SK-N-SH (cell line): Measurements from ENCODE around the gene FOSL1. TPM values are rescaled to one million over a fixed set of nuclear protein-coding genes. Genes with fewer than 3 reads are reported as not detected.

Experiments
- CTCF ChIA-PET: fragments of 300-600, 350-600 bp; formaldehyde crosslinking; extraction: SDS; loops from one replicate; lab custom pipeline; 2021; lab: Yijun Ruan, JAX
- POLR2A ChIA-PET: fragments of 350-600 bp; sonication (Branson Sonifier 250); formaldehyde crosslinking; extraction: SDS; loops from one replicate; lab custom pipeline; 2020; ENCODE audit warnings: antibody characterized with exemption, inconsistent platforms; lab: Yijun Ruan, JAX
- DNase-seq: peaks from one replicate; pipeline ENCODE4 v3.0.0; 2012
- H2AFZ ChIP-seq: fragments of 200-600 bp; sonication (generic); 2 replicates; pipeline ENCODE4 v1.8.1; 2016; ENCODE audit warnings: antibody characterized with exemption, mild to moderate bottlenecking, low read depth
- H3F3A ChIP-seq: fragments of 200-600 bp; sonication (generic); replicated peaks from 2 replicates; pipeline ENCODE3; 2016; ENCODE audit warnings: antibody characterized with exemption, mild to moderate bottlenecking; ENCODE audit not compliant: insufficient read depth
- H3K27ac ChIP-seq, 2 experiments: fragments of 200-500 bp in 1 of 2; fragments of 200-600 bp in 1 of 2; sonication (Bioruptor generic) in 1 of 2; sonication (generic), shearing (Covaris generic) in 1 of 2; 2 replicates each; pipeline versions ENCODE4 v1.5.1 to v1.6.1; 2014 to 2016; ENCODE audit warnings: low read depth in 2 of 2, inconsistent platforms in 1 of 2, low read length in 1 of 2, mild to moderate bottlenecking in 1 of 2, mixed read lengths in 1 of 2
- H3K27me3 ChIP-seq: fragments of 200-600 bp; sonication (generic), shearing (Covaris generic); 2 replicates; pipeline ENCODE4 v1.6.1; 2016; ENCODE audit warnings: mixed run types; ENCODE audit not compliant: insufficient read depth
- H3K36me3 ChIP-seq, 2 experiments: fragments of 200-500 bp in 1 of 2; fragments of 200-600 bp in 1 of 2; sonication (Bioruptor generic) in 1 of 2; sonication (generic) in 1 of 2; replicated peaks in 1 of 2; 2 replicates each; pipeline versions ENCODE3 to v1.5.1; 2014 to 2016; ENCODE audit warnings: low read length in 1 of 2, mild to moderate bottlenecking in 1 of 2; ENCODE audit not compliant: insufficient read depth in 2 of 2, control insufficient read depth in 1 of 2
- H3K4me1 ChIP-seq, 2 experiments: fragments of 200-500 bp in 1 of 2; fragments of 200-600 bp in 1 of 2; sonication (Bioruptor generic) in 1 of 2; sonication (generic), shearing (Covaris generic) in 1 of 2; 2 replicates each; pipeline versions ENCODE4 v1.5.1 to v1.6.1; 2014 to 2016; ENCODE audit warnings: low read depth in 1 of 2, low read length in 1 of 2, mixed run types in 1 of 2; ENCODE audit not compliant: insufficient read depth in 2 of 2, control insufficient read depth in 1 of 2
- H3K4me2 ChIP-seq: fragments of 200-600 bp; sonication (generic), shearing (Covaris generic); 2 replicates; pipeline ENCODE4 v1.6.1; 2017; ENCODE audit warnings: mixed run types
- H3K4me3 ChIP-seq, 2 experiments: fragments of 200-500 bp in 1 of 2; fragments of 200-600 bp in 1 of 2; sonication (Bioruptor generic) in 1 of 2; sonication (generic), shearing (Covaris generic) in 1 of 2; 2 replicates each; pipeline versions ENCODE4 v1.5.1 to v1.8.1; 2014 to 2016; ENCODE audit warnings: low read depth in 2 of 2, inconsistent platforms in 1 of 2, low read length in 1 of 2, mild to moderate bottlenecking in 1 of 2, mixed read lengths in 1 of 2, moderate library complexity in 1 of 2
- H3K79me2 ChIP-seq: fragments of 200-600 bp; sonication (generic); 2 replicates; pipeline ENCODE4 v1.8.1; 2017; ENCODE audit warnings: mild to moderate bottlenecking; ENCODE audit not compliant: insufficient read depth
- H3K9ac ChIP-seq: fragments of 200-600 bp; sonication (generic); 2 replicates; pipeline ENCODE4 v1.6.1; 2017; ENCODE audit warnings: mixed run types
- H3K9me2 ChIP-seq: fragments of 200-600 bp; sonication (generic); 2 replicates; pipeline ENCODE4 v1.6.1; 2017; ENCODE audit warnings: mixed run types
- H3K9me3 ChIP-seq: fragments of 200-600 bp; sonication (generic); 2 replicates; pipeline ENCODE4 v1.6.1; 2017; ENCODE audit warnings: mixed run types, mild to moderate bottlenecking, moderate library complexity
- H4K20me1 ChIP-seq: fragments of 200-600 bp; sonication (generic); 2 replicates; pipeline ENCODE4 v1.6.1; 2017; ENCODE audit warnings: mild to moderate bottlenecking, mixed run types; ENCODE audit not compliant: insufficient read depth
- EP300 ChIP-seq, 2 experiments: IDR thresholded peaks; 2 replicates each; pipeline versions ENCODE4 v1.4.0 to v1.6.1; 2012; ENCODE audit warnings: borderline replicate concordance in 1 of 2, low read depth in 1 of 2, low read length in 1 of 2
- EZH2phosphoT487 ChIP-seq: fragments of 200-600 bp; sonication (generic); IDR thresholded peaks from 2 replicates; pipeline ENCODE4 v1.6.1; 2017; ENCODE audit warnings: low read depth, mixed run types, mild to moderate bottlenecking, antibody characterized with exemption, moderate library complexity, borderline replicate concordance
- FOSL2 ChIP-seq: IDR thresholded peaks from 2 replicates; pipeline ENCODE4 v1.4.0; 2012; ENCODE audit warnings: low read depth, mild to moderate bottlenecking, moderate library complexity, borderline replicate concordance
- FOXJ3 ChIP-seq: sonication (generic); formaldehyde crosslinking; IDR thresholded peaks from 2 replicates; pipeline ENCODE4 v1.5.1; 2020; ENCODE audit warnings: mild to moderate bottlenecking, missing genetic modification reagents
- FOXM1 ChIP-seq: IDR thresholded peaks from 2 replicates; pipeline ENCODE4 v1.4.0; 2012; ENCODE audit warnings: low read depth, mild to moderate bottlenecking
- MEF2A ChIP-seq: IDR thresholded peaks from 2 replicates; pipeline ENCODE4 v1.4.0; 2012; ENCODE audit warnings: low read depth, borderline replicate concordance
- NFIC ChIP-seq: IDR thresholded peaks from 2 replicates; pipeline ENCODE4 v1.4.0; 2012; ENCODE audit warnings: borderline replicate concordance
- NRF1 ChIP-seq: IDR thresholded peaks from 2 replicates; pipeline ENCODE4 v1.6.1; 2012; ENCODE audit warnings: low read depth, mild to moderate bottlenecking, low read length
- POLR2AphosphoS5 ChIP-seq: IDR thresholded peaks from 2 replicates; pipeline ENCODE4 v1.6.1; 2012; ENCODE audit warnings: low read depth, low read length
- RAD21 ChIP-seq: IDR thresholded peaks from 2 replicates; pipeline ENCODE4 v1.6.1; 2012; ENCODE audit warnings: mild to moderate bottlenecking, low read length
- RFX5 ChIP-seq: IDR thresholded peaks from 2 replicates; pipeline ENCODE4 v1.6.1; 2012; ENCODE audit warnings: mild to moderate bottlenecking, improper control_type of control experiment, low read length
- SIN3A ChIP-seq: IDR thresholded peaks from 2 replicates; pipeline ENCODE4 v1.6.1; 2012; ENCODE audit warnings: low read depth, mild to moderate bottlenecking, low read length, moderate library complexity, borderline replicate concordance
- TAF1 ChIP-seq: IDR thresholded peaks from 2 replicates; pipeline ENCODE4 v1.6.1; 2012; ENCODE audit warnings: low read depth, mild to moderate bottlenecking, low read length, moderate library complexity, borderline replicate concordance
- WGBS: methylation state at CpG from one replicate; pipeline ENCODE4 v1.1.6; 2017; ENCODE audit warnings: low lambda C conversion rate; 5-methylcytosine and 5-hydroxymethylcytosine counted together
- polyA plus RNA-seq, 3 experiments: library from polyadenylated mRNA; depleted of rRNA; stranded (reverse); fragments of >200 nt; gene quantifications; 2 replicates each; pipeline ENCODE4 v1.2.3, GENCODE V29; 2012
- TF ChIP-seq, protein P1 (sequence below): IDR thresholded peaks from 2 replicates; pipeline ENCODE4 v1.4.0; 2012; ENCODE audit warnings: low read depth
- TF ChIP-seq, protein P2 (sequence below): fragments of 150-350 bp; IDR thresholded peaks from 2 replicates; pipeline ENCODE4 v1.6.1; 2016; ENCODE audit warnings: mild to moderate bottlenecking, low read depth, low read length
- TF ChIP-seq, protein P3 (sequence below): IDR thresholded peaks from 2 replicates; pipeline ENCODE4 v1.4.0; 2012; ENCODE audit warnings: low read depth, borderline replicate concordance
- TF ChIP-seq, protein P4 (sequence below): fragments of 200-600 bp; sonication (generic); IDR thresholded peaks from 2 replicates; pipeline ENCODE4 v1.6.1; 2017; ENCODE audit warnings: antibody characterized with exemption, mild to moderate bottlenecking, moderate library complexity

FOSL1 gene
- polyA plus RNA-seq, 1 of the 3 experiments (the other 2 are of a cell fraction), result 30.1 TPM

DNA sequence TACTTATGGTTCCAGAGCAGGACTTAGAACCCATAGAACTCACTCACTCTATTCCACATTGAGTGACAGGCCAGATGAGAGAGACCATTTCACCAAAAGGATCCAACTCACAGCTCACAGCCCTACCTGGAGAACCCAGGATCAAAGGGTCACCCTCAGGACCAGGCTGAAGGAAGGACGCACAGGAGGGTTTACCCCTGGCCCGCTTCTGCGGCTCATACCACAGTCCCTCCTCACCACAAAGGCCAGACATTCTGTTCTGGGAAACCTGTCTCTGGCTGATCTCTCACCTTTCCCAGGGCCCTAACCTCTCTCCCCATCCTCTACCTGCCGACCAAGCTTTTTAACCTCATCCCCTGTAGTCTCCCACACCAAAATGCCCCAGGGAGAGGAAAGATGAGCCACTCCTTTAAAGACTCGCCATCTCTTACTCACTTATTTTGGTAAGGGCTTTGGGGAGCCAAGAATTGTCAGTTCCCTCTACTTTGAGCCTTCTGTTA lies 4.7 kb downstream of the FOSL1 start:
- Histone ChIP-seq H3K9ac (peak overlapping the region; percentile 97; the same call in 1 of the 2 replicates), H4K20me1 (peaks cover 82% of the 10 kb centered on the region), H2AFZ (no peak overlapping the region), H3F3A (peaks cover 71% of the 10 kb centered on the region), H3K36me3 (peaks cover 0 to 49% of the 10 kb centered on the region in 2 experiments), H3K4me3 (no peak overlapping the region), H3K27me3 (no peaks in the 10 kb centered on the region), H3K4me2 (peak overlapping the region; percentile 89), H3K9me2 (no peaks in the 10 kb centered on the region), H3K9me3 (no peaks in the 10 kb centered on the region), H3K27ac (peak overlapping the region in 1 of 2 experiments; percentile 94; a peak in 2 of 4 replicates), H3K79me2 (peaks cover 90% of the 10 kb centered on the region), H3K4me1 (peaks cover 28 to 45% of the 10 kb centered on the region in 2 experiments; a peak in 3 of 4 replicates)
- ChIA-PET CTCF (interaction anchor here (1.1 to 4.9 kb wide), 2 partner anchors 11 to 19 kb away, joined by 3 to 20 read pairs; no protein-coding TSS in a partner anchor), POLR2A (no interaction called here)
- no peak for DNase-seq
- WGBS, result 74% methylated on average over 2 of the region's 5 CpGs
- TF ChIP-seq RAD21 (no peak), TAF1 (no peak), EZH2phosphoT487 (no peak), MEF2A (no peak), NFIC (no peak), FOXM1 (no peak), POLR2AphosphoS5 (no peak), SIN3A (no peak), FOXJ3 (CRISPR knock-in tag) (no peak), EP300 (IDR thresholded peaks at IDR 0.05; ENCODE audit: borderline replicate concordance in 1 of 2, low read depth in 1 of 2, low read length in 1 of 2) (no peak), FOSL2 (no peak), NRF1 (no peak), RFX5 (no peak)
- TF ChIP-seq, protein P1, sequence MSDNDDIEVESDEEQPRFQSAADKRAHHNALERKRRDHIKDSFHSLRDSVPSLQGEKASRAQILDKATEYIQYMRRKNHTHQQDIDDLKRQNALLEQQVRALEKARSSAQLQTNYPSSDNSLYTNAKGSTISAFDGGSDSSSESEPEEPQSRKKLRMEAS, result no peak
- TF ChIP-seq, protein P2, sequence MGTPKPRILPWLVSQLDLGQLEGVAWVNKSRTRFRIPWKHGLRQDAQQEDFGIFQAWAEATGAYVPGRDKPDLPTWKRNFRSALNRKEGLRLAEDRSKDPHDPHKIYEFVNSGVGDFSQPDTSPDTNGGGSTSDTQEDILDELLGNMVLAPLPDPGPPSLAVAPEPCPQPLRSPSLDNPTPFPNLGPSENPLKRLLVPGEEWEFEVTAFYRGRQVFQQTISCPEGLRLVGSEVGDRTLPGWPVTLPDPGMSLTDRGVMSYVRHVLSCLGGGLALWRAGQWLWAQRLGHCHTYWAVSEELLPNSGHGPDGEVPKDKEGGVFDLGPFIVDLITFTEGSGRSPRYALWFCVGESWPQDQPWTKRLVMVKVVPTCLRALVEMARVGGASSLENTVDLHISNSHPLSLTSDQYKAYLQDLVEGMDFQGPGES, result no peak
- TF ChIP-seq, protein P3, sequence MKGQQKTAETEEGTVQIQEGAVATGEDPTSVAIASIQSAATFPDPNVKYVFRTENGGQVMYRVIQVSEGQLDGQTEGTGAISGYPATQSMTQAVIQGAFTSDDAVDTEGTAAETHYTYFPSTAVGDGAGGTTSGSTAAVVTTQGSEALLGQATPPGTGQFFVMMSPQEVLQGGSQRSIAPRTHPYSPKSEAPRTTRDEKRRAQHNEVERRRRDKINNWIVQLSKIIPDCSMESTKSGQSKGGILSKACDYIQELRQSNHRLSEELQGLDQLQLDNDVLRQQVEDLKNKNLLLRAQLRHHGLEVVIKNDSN, result no peak
- TF ChIP-seq, protein P4, sequence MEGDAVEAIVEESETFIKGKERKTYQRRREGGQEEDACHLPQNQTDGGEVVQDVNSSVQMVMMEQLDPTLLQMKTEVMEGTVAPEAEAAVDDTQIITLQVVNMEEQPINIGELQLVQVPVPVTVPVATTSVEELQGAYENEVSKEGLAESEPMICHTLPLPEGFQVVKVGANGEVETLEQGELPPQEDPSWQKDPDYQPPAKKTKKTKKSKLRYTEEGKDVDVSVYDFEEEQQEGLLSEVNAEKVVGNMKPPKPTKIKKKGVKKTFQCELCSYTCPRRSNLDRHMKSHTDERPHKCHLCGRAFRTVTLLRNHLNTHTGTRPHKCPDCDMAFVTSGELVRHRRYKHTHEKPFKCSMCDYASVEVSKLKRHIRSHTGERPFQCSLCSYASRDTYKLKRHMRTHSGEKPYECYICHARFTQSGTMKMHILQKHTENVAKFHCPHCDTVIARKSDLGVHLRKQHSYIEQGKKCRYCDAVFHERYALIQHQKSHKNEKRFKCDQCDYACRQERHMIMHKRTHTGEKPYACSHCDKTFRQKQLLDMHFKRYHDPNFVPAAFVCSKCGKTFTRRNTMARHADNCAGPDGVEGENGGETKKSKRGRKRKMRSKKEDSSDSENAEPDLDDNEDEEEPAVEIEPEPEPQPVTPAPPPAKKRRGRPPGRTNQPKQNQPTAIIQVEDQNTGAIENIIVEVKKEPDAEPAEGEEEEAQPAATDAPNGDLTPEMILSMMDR, result no peak
